Gastroesophageal sphincter (tissue), 4 donors: ENCODE data around the gene CCNY. TPM values are rescaled to one million over a fixed set of nuclear protein-coding genes. Genes with fewer than 3 reads are reported as not detected.

Source experiments
- ATAC-seq: fragments of 150-250 bp; one replicate; pipeline ENCODE4 v1.9.1; 2016; ENCODE audit warnings: mild to moderate bottlenecking, moderate library complexity
- H3K27ac ChIP-seq, 4 donors: fragments of 200-600 bp; sonication (generic) in 3 of 4; 1 replicate in 3 of 4; 2 replicates in 1 of 4; pipeline ENCODE4 v1.5.1; 2016 to 2019
- H3K27me3 ChIP-seq: fragments of 200-600 bp; sonication (generic); one replicate; pipeline ENCODE4 v1.5.1; 2019
- H3K36me3 ChIP-seq, 2 donors: fragments of 200-600 bp; sonication (generic); one replicate each; pipeline ENCODE4 v1.5.1; 2019; ENCODE audit warnings: control low read depth in 1 of 2
- H3K4me1 ChIP-seq, 3 donors: fragments of 200-600 bp; sonication (generic); 1 replicate in 2 of 3; 2 replicates in 1 of 3; pipeline ENCODE4 v1.5.1; 2016 to 2019; ENCODE audit warnings: control low read depth in 2 of 3
- H3K4me3 ChIP-seq, 2 donors: fragments of 200-600 bp; sonication (generic); one replicate each; pipeline ENCODE4 v1.5.1; 2019; ENCODE audit warnings: mild to moderate bottlenecking in 1 of 2, moderate library complexity in 1 of 2
- H3K9me3 ChIP-seq, 3 donors: fragments of 200-600 bp; sonication (generic); one replicate each; pipeline ENCODE4 v1.5.1; 2017 to 2019; ENCODE audit warnings: control low read depth in 2 of 3
- CTCF ChIP-seq, 4 experiments: fragments of 200-600 bp in 2 of 4; fragments of 450-650 bp in 2 of 4; sonication (generic) in 1 of 4; IDR thresholded peaks; one replicate each; pipeline ENCODE4 v1.5.1; 2017 to 2019; ENCODE audit warnings: antibody characterized with exemption in 4 of 4, mild to moderate bottlenecking in 2 of 4, moderate library complexity in 2 of 4
- EP300 ChIP-seq: sonication (generic); formaldehyde crosslinking; IDR thresholded peaks from one replicate; pipeline ENCODE4 v1.6.1; 2017; ENCODE audit warnings: antibody characterized with exemption, mild to moderate bottlenecking
- POLR2A ChIP-seq, 2 donors: fragments of 450-650 bp; IDR thresholded peaks; one replicate each; pipeline ENCODE4 v1.6.1; 2017; ENCODE audit warnings: antibody characterized with exemption in 2 of 2, mild to moderate bottlenecking in 2 of 2, moderate library complexity in 1 of 2
- POLR2AphosphoS5 ChIP-seq: sonication (generic); formaldehyde crosslinking; IDR thresholded peaks from one replicate; pipeline ENCODE4 v1.6.1; 2017; ENCODE audit warnings: antibody characterized with exemption
- WGBS, 2 donors: methylation state at CpG; one replicate each; pipeline ENCODE4 v1.1.5; 2018; ENCODE audit warnings: low coverage in 1 of 2; 5-methylcytosine and 5-hydroxymethylcytosine counted together
- total RNA-seq, 4 donors: library from RNA; depleted of rRNA; stranded (reverse); fragments of >200 nt; gene quantifications; one replicate each; pipeline ENCODE4 v1.1.0, GENCODE V29; 2016

Gene CCNY
- total RNA-seq, 4 donors from 2014 or later: 35.5 to 106 (median 63.2) TPM

GRCh38 chr10:35424680-35425285, 88.5 kb downstream of the CCNY start:
- H3K27me3 ChIP-seq: no peaks in the 10 kb centered on the region
- H3K4me3 ChIP-seq: no peak overlapping the region
- H3K4me1 ChIP-seq: peaks cover 10 to 69% (median 39%) of the 10 kb centered on the region in 3 donors
- ATAC-seq: no peak
- peak overlapping the region in 1 of 4 donors; percentile 22 for H3K27ac ChIP-seq
- no peak for TF ChIP-seq POLR2A (IDR thresholded peaks at IDR 0.05)
- TF ChIP-seq POLR2AphosphoS5: no peak
- TF ChIP-seq EP300: no peak
- no peak for TF ChIP-seq CTCF (IDR thresholded peaks at IDR 0.05)
- H3K9me3 ChIP-seq: no peaks in the 10 kb centered on the region
- 69 to 72% methylated on average over 4 to 7 of the region's 8 CpGs for WGBS, 2 donors
- H3K36me3 ChIP-seq: no peaks in the 10 kb centered on the region

- Histone ChIP-seq H3K36me3 (no peaks in the 10 kb centered on the region), H3K27me3 (no peaks in the 10 kb centered on the region), H3K4me1 (peaks cover 10 to 61% (median 31%) of the 10 kb centered on the region in 3 donors), H3K27ac (no peak overlapping the region), H3K4me3 (no peak overlapping the region), H3K9me3 (no peaks in the 10 kb centered on the region)
- ATAC-seq: no peak
- TF ChIP-seq POLR2AphosphoS5 (no peak), POLR2A (IDR thresholded peaks at IDR 0.05) (no peak), EP300 (no peak), CTCF (IDR thresholded peaks at IDR 0.05) (no peak)
- WGBS, 2 donors: 36 to 74% methylated on average over 1 of the region's 1 CpG
These were observed 89.3 kb downstream of the CCNY start for GRCh38 chr10:35425595-35425994.

- H3K9me3 ChIP-seq: no peaks in the 10 kb centered on the region
- no peak for ATAC-seq
- H3K27me3 ChIP-seq: no peaks in the 10 kb centered on the region
- TF ChIP-seq EP300 (no peak), CTCF (IDR thresholded peaks at IDR 0.05) (no peak), POLR2A (IDR thresholded peaks at IDR 0.05) (no peak), POLR2AphosphoS5 (no peak)
- H3K4me3 ChIP-seq: no peak overlapping the region
- peaks cover 6 to 50% (median 21%) of the 10 kb centered on the region in 3 donors for H3K4me1 ChIP-seq
- H3K36me3 ChIP-seq: no peaks in the 10 kb centered on the region
- no peak overlapping the region for H3K27ac ChIP-seq
These were observed 90.3 kb downstream of the CCNY start for GRCh38 chr10:35426657-35427056.

- H3K27me3 ChIP-seq: no peaks in the 10 kb centered on the region
- H3K4me1 ChIP-seq: peaks cover 0 to 41% (median 14%) of the 10 kb centered on the region in 3 donors
- no peak overlapping the region for H3K27ac ChIP-seq
- ATAC-seq: no peak
- H3K4me3 ChIP-seq: no peak overlapping the region
- no peak for TF ChIP-seq POLR2AphosphoS5
- no peak for TF ChIP-seq EP300
- no peak for TF ChIP-seq CTCF (IDR thresholded peaks at IDR 0.05)
- TF ChIP-seq POLR2A (IDR thresholded peaks at IDR 0.05): no peak
- H3K9me3 ChIP-seq: no peaks in the 10 kb centered on the region
- 78 to 88% methylated on average over 1 of the region's 1 CpG for WGBS, 2 donors
- no peaks in the 10 kb centered on the region for H3K36me3 ChIP-seq
These were observed 91.2 kb downstream of the CCNY start for GRCh38 chr10:35427543-35427942.

GRCh38 chr10:35428521-35428920, 92.2 kb downstream of the CCNY start:
- no peak overlapping the region for H3K4me3 ChIP-seq
- no peak for ATAC-seq
- no peaks in the 10 kb centered on the region for H3K36me3 ChIP-seq
- H3K4me1 ChIP-seq: peaks cover 0 to 32% (median 12%) of the 10 kb centered on the region in 3 donors
- no peaks in the 10 kb centered on the region for H3K9me3 ChIP-seq
- TF ChIP-seq CTCF (IDR thresholded peaks at IDR 0.05) (no peak), POLR2A (IDR thresholded peaks at IDR 0.05) (no peak), POLR2AphosphoS5 (no peak), EP300 (no peak)
- no peak overlapping the region for H3K27ac ChIP-seq
- WGBS, 2 donors: 100% methylated on average over 1 of the region's 1 CpG
- no peaks in the 10 kb centered on the region for H3K27me3 ChIP-seq
